SK-N-SH treated with all-trans-retinoic acid at 6 μM for 48 hours (cell line): ENCODE measurements around the gene FLOT1.

Experiments
- ATAC-seq: fragments of 200-7000 bp; cut with Tn5 transposase; 3 replicates; pipeline ENCODE4 v1.9.1; 2020; ENCODE audit warnings: mild to moderate bottlenecking, moderate library complexity
- ARNTL ChIP-seq: fragments of 450-650 bp; formaldehyde crosslinking; IDR thresholded peaks from 2 replicates; pipeline ENCODE4 v1.5.0; 2020; ENCODE audit warnings: low read depth, mild to moderate bottlenecking, moderate library complexity, borderline replicate concordance
- CSDC2 ChIP-seq: fragments of 250-450 bp; sonication (Bioruptor Pico); IDR thresholded peaks from 2 replicates; pipeline ENCODE4 v1.5.0; 2020; ENCODE audit warnings: mild to moderate bottlenecking, moderate library complexity
- ESRRG ChIP-seq: fragments of 250-450 bp; sonication (Bioruptor Pico); IDR thresholded peaks from 2 replicates; pipeline ENCODE4 v1.6.1; 2021; ENCODE audit warnings: mild to moderate bottlenecking
- GLIS3 ChIP-seq: fragments of 250-450 bp; sonication (Bioruptor Pico); IDR thresholded peaks from 2 replicates; pipeline ENCODE4 v1.5.0; 2020; ENCODE audit warnings: mild to moderate bottlenecking, moderate library complexity
- ISL1 ChIP-seq: fragments of 250-450 bp; sonication (Bioruptor Pico); IDR thresholded peaks from 2 replicates; pipeline ENCODE4 v2.1.2; 2022; ENCODE audit warnings: mild to moderate bottlenecking, moderate library complexity
- OSR1 ChIP-seq: fragments of 250-450 bp; sonication (Bioruptor Pico); IDR thresholded peaks from 2 replicates; pipeline ENCODE4 v1.8.0; 2022; ENCODE audit warnings: moderate library complexity, mild to moderate bottlenecking, inconsistent platforms
- RARB ChIP-seq: fragments of 250-450 bp; sonication (Bioruptor Pico); IDR thresholded peaks from 2 replicates; pipeline ENCODE4 v1.8.0; 2021; ENCODE audit warnings: mild to moderate bottlenecking, moderate library complexity
- TCF4 ChIP-seq: fragments of 250-450 bp; sonication (Bioruptor Pico); IDR thresholded peaks from 2 replicates; pipeline ENCODE4 v1.8.0; 2021; ENCODE audit warnings: mild to moderate bottlenecking, moderate library complexity, borderline replicate concordance
- ZC3H10 ChIP-seq: fragments of 250-450 bp; sonication (Bioruptor Pico); IDR thresholded peaks from 2 replicates; pipeline ENCODE4 v1.5.1; 2021; ENCODE audit warnings: mild to moderate bottlenecking, moderate library complexity
- ZFP3 ChIP-seq: fragments of 250-450 bp; sonication (Bioruptor Pico); IDR thresholded peaks from 2 replicates; pipeline ENCODE4 v1.5.0; 2020; ENCODE audit warnings: mild to moderate bottlenecking, moderate library complexity
- ZFP30 ChIP-seq: fragments of 450-650 bp; formaldehyde crosslinking; IDR thresholded peaks from 2 replicates; pipeline ENCODE4 v1.5.0; 2022; ENCODE audit warnings: mild to moderate bottlenecking, moderate library complexity
- ZNF70 ChIP-seq: fragments of 450-650 bp; formaldehyde crosslinking; IDR thresholded peaks from 2 replicates; pipeline ENCODE4 v1.5.0; 2020; ENCODE audit warnings: mild to moderate bottlenecking, moderate library complexity
- TF ChIP-seq, protein P1 (sequence below): fragments of 250-450 bp; sonication (Bioruptor Pico); IDR thresholded peaks from 2 replicates; pipeline ENCODE4 v1.8.0; 2021; ENCODE audit warnings: low read depth, mild to moderate bottlenecking, moderate library complexity, borderline replicate concordance
- TF ChIP-seq, protein P2 (sequence below): fragments of 250-450 bp; sonication (Bioruptor Pico); IDR thresholded peaks from 2 replicates; pipeline ENCODE4 v1.5.0; 2020; ENCODE audit warnings: mild to moderate bottlenecking, moderate library complexity
- TF ChIP-seq, protein P3 (sequence below): fragments of 250-450 bp; sonication (Bioruptor Pico); IDR thresholded peaks from 2 replicates; pipeline ENCODE4 v1.5.1; 2020; ENCODE audit warnings: low read depth, mild to moderate bottlenecking, moderate library complexity
- TF ChIP-seq, protein P4 (sequence below): fragments of 250-450 bp; sonication (Bioruptor Pico); IDR thresholded peaks from 2 replicates; pipeline ENCODE4 v1.5.1; 2021; ENCODE audit warnings: mild to moderate bottlenecking, moderate library complexity

Gene FLOT1

DNA sequence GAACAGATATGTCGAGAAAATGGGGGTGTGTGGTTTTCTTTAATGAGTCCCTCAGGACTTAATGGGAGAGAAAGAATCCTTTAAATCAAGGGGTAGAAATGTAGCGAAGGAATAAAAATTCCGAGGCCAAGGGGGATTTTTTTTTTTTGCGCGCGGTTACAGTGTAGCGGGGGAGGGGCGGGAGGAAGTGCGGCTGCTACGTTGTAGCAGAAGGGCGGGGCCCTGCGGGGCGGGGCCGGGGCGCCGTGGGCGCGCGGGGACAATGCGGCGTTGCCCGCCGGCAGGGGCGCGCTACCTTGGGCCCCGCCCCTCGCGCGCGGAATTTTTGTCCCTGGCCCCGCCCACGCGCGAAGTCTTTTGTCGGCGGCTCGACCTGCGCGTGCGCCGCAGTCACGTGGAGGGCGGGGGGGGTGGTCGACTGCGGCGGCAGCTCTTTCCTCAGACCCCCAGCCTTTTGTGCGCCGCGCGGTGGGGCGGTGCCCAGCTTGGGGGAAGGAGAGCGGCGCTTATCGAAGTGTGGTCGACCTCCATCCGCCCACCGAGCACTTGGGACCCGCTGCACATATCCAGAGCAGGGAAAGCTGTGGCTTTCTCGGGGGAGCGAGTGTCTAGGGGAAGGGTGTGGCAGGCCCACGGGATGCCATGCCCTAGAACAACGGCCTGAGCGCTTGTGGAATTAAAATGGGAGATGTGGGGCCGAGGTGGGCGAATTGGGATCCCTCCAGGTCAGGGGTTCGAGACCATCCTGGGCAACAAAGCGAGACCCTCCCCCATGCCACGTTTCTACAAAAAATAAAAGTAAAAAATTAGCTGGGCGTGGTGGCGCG is 21.1 kb downstream of the FLOT1 start:
- TF ChIP-seq ZFP30 (CRISPR knock-in tag) (peak; percentile 47; the same call in 1 of the 2 replicates), OSR1 (no peak), CSDC2 (CRISPR knock-in tag) (no peak), ARNTL (0 out of 2 replicates have a peak, but pooled peaks have one; percentile 45), ZC3H10 (no peak), ESRRG (CRISPR knock-in tag) (peak; percentile 67; the same call in 1 of the 2 replicates), GLIS3 (CRISPR knock-in tag) (peak; percentile 75; the same call in 1 of the 2 replicates), RARB (CRISPR knock-in tag) (0 out of 2 replicates have a peak, but pooled peaks have one; percentile 28), ZNF70 (peak; percentile 34; the same call in 1 of the 2 replicates), ZFP3 (CRISPR knock-in tag) (0 out of 2 replicates have a peak, but pooled peaks have one; percentile 36)
- TF ChIP-seq, protein P1, sequence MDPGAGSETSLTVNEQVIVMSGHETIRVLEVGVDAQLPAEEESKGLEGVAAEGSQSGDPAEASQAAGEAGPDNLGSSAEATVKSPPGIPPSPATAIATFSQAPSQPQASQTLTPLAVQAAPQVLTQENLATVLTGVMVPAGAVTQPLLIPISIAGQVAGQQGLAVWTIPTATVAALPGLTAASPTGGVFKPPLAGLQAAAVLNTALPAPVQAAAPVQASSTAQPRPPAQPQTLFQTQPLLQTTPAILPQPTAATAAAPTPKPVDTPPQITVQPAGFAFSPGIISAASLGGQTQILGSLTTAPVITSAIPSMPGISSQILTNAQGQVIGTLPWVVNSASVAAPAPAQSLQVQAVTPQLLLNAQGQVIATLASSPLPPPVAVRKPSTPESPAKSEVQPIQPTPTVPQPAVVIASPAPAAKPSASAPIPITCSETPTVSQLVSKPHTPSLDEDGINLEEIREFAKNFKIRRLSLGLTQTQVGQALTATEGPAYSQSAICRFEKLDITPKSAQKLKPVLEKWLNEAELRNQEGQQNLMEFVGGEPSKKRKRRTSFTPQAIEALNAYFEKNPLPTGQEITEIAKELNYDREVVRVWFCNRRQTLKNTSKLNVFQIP (CRISPR knock-in tag) = 0 out of 2 replicates have a peak, but pooled peaks have one; percentile 18
- TF ChIP-seq, protein P2, sequence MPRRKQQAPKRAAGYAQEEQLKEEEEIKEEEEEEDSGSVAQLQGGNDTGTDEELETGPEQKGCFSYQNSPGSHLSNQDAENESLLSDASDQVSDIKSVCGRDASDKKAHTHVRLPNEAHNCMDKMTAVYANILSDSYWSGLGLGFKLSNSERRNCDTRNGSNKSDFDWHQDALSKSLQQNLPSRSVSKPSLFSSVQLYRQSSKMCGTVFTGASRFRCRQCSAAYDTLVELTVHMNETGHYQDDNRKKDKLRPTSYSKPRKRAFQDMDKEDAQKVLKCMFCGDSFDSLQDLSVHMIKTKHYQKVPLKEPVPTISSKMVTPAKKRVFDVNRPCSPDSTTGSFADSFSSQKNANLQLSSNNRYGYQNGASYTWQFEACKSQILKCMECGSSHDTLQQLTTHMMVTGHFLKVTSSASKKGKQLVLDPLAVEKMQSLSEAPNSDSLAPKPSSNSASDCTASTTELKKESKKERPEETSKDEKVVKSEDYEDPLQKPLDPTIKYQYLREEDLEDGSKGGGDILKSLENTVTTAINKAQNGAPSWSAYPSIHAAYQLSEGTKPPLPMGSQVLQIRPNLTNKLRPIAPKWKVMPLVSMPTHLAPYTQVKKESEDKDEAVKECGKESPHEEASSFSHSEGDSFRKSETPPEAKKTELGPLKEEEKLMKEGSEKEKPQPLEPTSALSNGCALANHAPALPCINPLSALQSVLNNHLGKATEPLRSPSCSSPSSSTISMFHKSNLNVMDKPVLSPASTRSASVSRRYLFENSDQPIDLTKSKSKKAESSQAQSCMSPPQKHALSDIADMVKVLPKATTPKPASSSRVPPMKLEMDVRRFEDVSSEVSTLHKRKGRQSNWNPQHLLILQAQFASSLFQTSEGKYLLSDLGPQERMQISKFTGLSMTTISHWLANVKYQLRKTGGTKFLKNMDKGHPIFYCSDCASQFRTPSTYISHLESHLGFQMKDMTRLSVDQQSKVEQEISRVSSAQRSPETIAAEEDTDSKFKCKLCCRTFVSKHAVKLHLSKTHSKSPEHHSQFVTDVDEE = no peak; the same call in 1 of the 2 replicates
- peak; percentile 14 for ATAC-seq

DNA sequence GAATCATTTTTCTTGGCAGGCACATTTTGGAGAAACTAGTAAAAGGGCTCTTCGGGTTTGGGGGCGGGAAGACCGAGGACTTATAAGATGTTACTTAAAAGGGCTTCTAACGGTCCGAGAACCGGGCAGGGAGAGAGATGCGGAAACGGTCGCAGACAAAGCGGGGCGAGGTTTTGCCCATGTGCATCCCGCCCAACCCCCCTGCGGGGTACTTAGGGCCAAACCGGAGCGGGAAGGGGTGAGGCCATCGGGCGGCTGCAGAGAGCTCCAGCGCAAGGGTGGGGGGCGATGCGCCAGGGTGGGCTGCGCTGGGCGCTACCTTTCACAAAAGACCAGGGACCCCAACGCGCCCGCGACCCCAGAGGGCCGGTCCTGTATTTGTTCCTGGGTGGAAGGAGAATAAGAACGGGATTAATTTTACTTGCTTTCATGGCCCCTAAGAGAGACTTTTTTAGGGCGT is 21.7 kb downstream of the FLOT1 start:
- no peak for ATAC-seq
- TF ChIP-seq ZNF70 (no peak), GLIS3 (CRISPR knock-in tag) (peak; percentile 91), ESRRG (CRISPR knock-in tag) (peak; percentile 26; the same call in 1 of the 2 replicates), TCF4 (CRISPR knock-in tag) (peak; percentile 27; the same call in 1 of the 2 replicates), RARB (CRISPR knock-in tag) (0 out of 2 replicates have a peak, but pooled peaks have one; percentile 20), ZC3H10 (no peak)
- TF ChIP-seq, protein P3, sequence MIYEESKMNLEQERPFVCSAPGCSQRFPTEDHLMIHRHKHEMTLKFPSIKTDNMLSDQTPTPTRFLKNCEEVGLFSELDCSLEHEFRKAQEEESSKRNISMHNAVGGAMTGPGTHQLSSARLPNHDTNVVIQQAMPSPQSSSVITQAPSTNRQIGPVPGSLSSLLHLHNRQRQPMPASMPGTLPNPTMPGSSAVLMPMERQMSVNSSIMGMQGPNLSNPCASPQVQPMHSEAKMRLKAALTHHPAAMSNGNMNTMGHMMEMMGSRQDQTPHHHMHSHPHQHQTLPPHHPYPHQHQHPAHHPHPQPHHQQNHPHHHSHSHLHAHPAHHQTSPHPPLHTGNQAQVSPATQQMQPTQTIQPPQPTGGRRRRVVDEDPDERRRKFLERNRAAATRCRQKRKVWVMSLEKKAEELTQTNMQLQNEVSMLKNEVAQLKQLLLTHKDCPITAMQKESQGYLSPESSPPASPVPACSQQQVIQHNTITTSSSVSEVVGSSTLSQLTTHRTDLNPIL (CRISPR knock-in tag) = peak; percentile 23; the same call in 1 of the 2 replicates
- TF ChIP-seq, protein P4, sequence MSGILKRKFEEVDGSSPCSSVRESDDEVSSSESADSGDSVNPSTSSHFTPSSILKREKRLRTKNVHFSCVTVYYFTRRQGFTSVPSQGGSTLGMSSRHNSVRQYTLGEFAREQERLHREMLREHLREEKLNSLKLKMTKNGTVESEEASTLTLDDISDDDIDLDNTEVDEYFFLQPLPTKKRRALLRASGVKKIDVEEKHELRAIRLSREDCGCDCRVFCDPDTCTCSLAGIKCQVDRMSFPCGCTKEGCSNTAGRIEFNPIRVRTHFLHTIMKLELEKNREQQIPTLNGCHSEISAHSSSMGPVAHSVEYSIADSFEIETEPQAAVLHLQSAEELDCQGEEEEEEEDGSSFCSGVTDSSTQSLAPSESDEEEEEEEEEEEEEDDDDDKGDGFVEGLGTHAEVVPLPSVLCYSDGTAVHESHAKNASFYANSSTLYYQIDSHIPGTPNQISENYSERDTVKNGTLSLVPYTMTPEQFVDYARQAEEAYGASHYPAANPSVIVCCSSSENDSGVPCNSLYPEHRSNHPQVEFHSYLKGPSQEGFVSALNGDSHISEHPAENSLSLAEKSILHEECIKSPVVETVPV (CRISPR knock-in tag) = 0 out of 2 replicates have a peak, but pooled peaks have one; percentile 18

DNA sequence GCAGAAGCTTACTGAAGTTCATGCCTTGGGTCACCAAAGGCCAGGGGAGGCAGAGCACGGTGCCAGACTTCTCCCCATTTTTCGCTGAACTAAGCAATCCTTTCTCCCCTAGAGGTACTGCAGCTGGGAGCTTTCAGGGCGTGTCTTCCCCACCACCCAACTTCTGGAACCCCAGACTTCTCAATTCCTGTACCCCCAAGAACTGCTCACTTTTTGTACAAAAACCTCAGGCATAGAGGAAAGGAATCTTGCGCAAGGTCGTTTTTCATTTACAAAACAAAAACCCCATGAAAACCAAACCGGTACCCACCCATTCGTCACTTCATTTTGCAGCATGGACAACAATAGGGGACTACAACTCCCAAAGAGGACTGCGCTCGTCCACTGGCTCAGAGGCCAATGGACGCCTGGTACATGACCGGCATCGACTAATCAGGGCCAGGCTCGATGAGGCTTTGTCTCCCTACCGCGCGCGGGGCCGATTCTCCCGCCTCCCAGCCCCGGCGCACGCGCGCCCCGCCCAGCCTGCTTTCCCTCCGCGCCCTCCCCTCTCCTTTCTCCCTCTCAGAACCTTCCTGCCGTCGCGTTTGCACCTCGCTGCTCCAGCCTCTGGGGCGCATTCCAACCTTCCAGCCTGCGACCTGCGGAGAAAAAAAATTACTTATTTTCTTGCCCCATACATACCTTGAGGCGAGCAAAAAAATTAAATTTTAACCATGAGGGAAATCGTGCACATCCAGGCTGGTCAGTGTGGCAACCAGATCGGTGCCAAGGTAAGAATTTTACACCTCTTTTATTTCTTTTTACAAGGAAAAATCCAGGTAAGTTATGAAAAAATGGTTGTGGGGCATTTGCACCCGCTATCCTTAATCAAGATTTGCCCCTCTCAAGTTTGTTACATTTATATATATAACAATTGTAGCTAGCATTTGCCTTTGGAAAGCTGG is 22.4 kb downstream of the FLOT1 start, which contains the start of gene TUBB:
Gene TUBB, plus strand, starts transcription at position 562 of the 947 bp plus-strand sequence. Its CDS starts 155 bp downstream, at position 717.
- TF ChIP-seq, protein P4 (CRISPR knock-in tag) = 0 out of 2 replicates have a peak, but pooled peaks have one; percentile 3
- no peak for TF ChIP-seq ISL1
- ATAC-seq = peak; percentile 81
